HL-60 (cell line): ENCODE results near the gene CHI3L1.

Experiments used
- CTCF ChIP-seq: IDR thresholded peaks from one replicate; pipeline ENCODE4 v1.5.1; 2011; ENCODE audit warnings: low read length, control low read depth, inconsistent platforms; ENCODE audit not compliant: insufficient read depth
- GABPA ChIP-seq: IDR thresholded peaks from 2 replicates; pipeline ENCODE4 v1.6.1; 2012; ENCODE audit warnings: low read depth
- POLR2AphosphoS5 ChIP-seq: IDR thresholded peaks from 2 replicates; pipeline ENCODE4 v1.6.1; 2012; ENCODE audit warnings: low read depth
- REST ChIP-seq: IDR thresholded peaks from 2 replicates; pipeline ENCODE4 v1.6.1; 2012; ENCODE audit warnings: low read depth; ENCODE audit not compliant: insufficient replicate concordance
- SPI1 ChIP-seq: IDR thresholded peaks from 2 replicates; pipeline ENCODE4 v1.6.1; 2012; ENCODE audit warnings: low read depth, mild to moderate bottlenecking, borderline replicate concordance

GRCh38 chr1:203174324-203174985 lies 12.0 kb downstream of the CHI3L1 start:
- TF ChIP-seq CTCF (no peak), REST (no peak), GABPA (no peak), POLR2AphosphoS5 (no peak), SPI1 (no peak)
